Activated gamma-delta T cell treated with anti-CD3 and anti-CD28 coated beads, Interleukin-2, amount 50 U/mL, for 16 hours (primary cell): ENCODE measurements around the gene KAZN.

Source experiments
- DNase-seq: peaks from one replicate; pipeline ENCODE4 v3.0.0-alpha.2; 2020; ENCODE audit warnings: low read depth

Gene KAZN

GRCh38 chr1:14742181-14742980 is 143.9 kb downstream of the KAZN start:
- no peak for DNase-seq

GRCh38 chr1:14743368-14743767 is 144.9 kb downstream of the KAZN start:
- DNase-seq: no peak

GRCh38 chr1:14745001-14745720 is 146.7 kb downstream of the KAZN start:
- DNase-seq: no peak

GRCh38 chr1:14745789-14746188 is 147.3 kb downstream of the KAZN start:
- no peak for DNase-seq

GRCh38 chr1:14746393-14746792 is 147.9 kb downstream of the KAZN start:
- DNase-seq: no peak

- no peak for DNase-seq
Observed at GRCh38 chr1:14748151-14748550, 149.7 kb downstream of the KAZN start.

- DNase-seq: no peak
Observed at GRCh38 chr1:14748977-14749376, 150.5 kb downstream of the KAZN start.

- no peak for DNase-seq
Observed at GRCh38 chr1:14750490-14750889, 152.0 kb downstream of the KAZN start.

- DNase-seq: no peak
Observed at GRCh38 chr1:14755518-14756252, 157.2 kb downstream of the KAZN start.

GRCh38 chr1:14756589-14757285 is 158.3 kb downstream of the KAZN start:
- DNase-seq: no peak

- DNase-seq: no peak
Observed at GRCh38 chr1:14757286-14757625, 158.8 kb downstream of the KAZN start.

- DNase-seq: no peak
Observed at GRCh38 chr1:14759042-14759818, 160.7 kb downstream of the KAZN start.

GRCh38 chr1:14759843-14760242 is 161.4 kb downstream of the KAZN start:
- DNase-seq: no peak

GRCh38 chr1:14760780-14761179 is 162.3 kb downstream of the KAZN start:
- DNase-seq: no peak

GRCh38 chr1:14761291-14762153 is 163.0 kb downstream of the KAZN start:
- no peak for DNase-seq

- DNase-seq: no peak
Observed at GRCh38 chr1:14763977-14764376, 165.5 kb downstream of the KAZN start.

- no peak for DNase-seq
Observed at GRCh38 chr1:14765773-14766172, 167.3 kb downstream of the KAZN start.

GRCh38 chr1:14767075-14767474 is 168.6 kb downstream of the KAZN start:
- no peak for DNase-seq

GRCh38 chr1:14768582-14769304 is 170.3 kb downstream of the KAZN start:
- no peak for DNase-seq
